Central memory CD4-positive, alpha-beta T cell (primary cell): Measurements from ENCODE around the gene CDH23.

ENCODE experiments used
- DNase-seq: peaks from one replicate; pipeline ENCODE4 v3.0.0; 2022

Gene CDH23

GRCh38 chr10:71750124-71750841 lies 353.6 kb downstream of the CDH23 start:
- DNase-seq, result no peak

GRCh38 chr10:71750986-71751385 lies 354.3 kb downstream of the CDH23 start:
- no peak for DNase-seq

- DNase-seq, result no peak
Observed at GRCh38 chr10:71751515-71752224, 354.9 kb downstream of the CDH23 start.

- DNase-seq, result no peak
Observed at GRCh38 chr10:71752391-71753090, 355.8 kb downstream of the CDH23 start.

- DNase-seq, result no peak
Observed at GRCh38 chr10:71753091-71753959, 356.6 kb downstream of the CDH23 start.

- DNase-seq, result no peak
Observed at GRCh38 chr10:71753960-71754505, 357.3 kb downstream of the CDH23 start.

- no peak for DNase-seq
Observed at GRCh38 chr10:71754562-71754961, 357.8 kb downstream of the CDH23 start.

GRCh38 chr10:71755179-71755879 lies 358.6 kb downstream of the CDH23 start:
- no peak for DNase-seq

GRCh38 chr10:71756311-71757191 lies 359.8 kb downstream of the CDH23 start:
- DNase-seq, result peak; percentile 73

GRCh38 chr10:71757399-71757922 lies 360.7 kb downstream of the CDH23 start:
- DNase-seq, result no peak

- DNase-seq, result no peak
Observed at GRCh38 chr10:71761105-71761511, 364.4 kb downstream of the CDH23 start.

- no peak for DNase-seq
Observed at GRCh38 chr10:71761541-71762113, 364.9 kb downstream of the CDH23 start.

GRCh38 chr10:71762324-71762723 lies 365.6 kb downstream of the CDH23 start:
- DNase-seq, result no peak

GRCh38 chr10:71763352-71764127 lies 366.8 kb downstream of the CDH23 start:
- DNase-seq, result no peak

- no peak for DNase-seq
Observed at GRCh38 chr10:71765176-71765904, 368.6 kb downstream of the CDH23 start.

- DNase-seq, result no peak
Observed at GRCh38 chr10:71765906-71766716, 369.4 kb downstream of the CDH23 start.

- no peak for DNase-seq
Observed at GRCh38 chr10:71766717-71767419, 370.1 kb downstream of the CDH23 start.
